ENCODE data around the gene XYLT2. TPM values are rescaled to one million over a fixed set of nuclear protein-coding genes. Genes with fewer than 3 reads are reported as not detected.

The XYLT2 gene
- total and polyA plus RNA-seq, 2 of the 8 experiments (the other 6 are each of a cell fraction or from before 2014, with no cell fraction given) = 28.0 to 29.9 TPM

GRCh38 chr17:50331085-50331791, 14.7 kb upstream of the XYLT2 start (continued):
- no peak for TF ChIP-seq E2F6 (IDR thresholded peaks at IDR 0.05)
